ENCODE results near the gene PLXDC2. TPM values are rescaled to one million over a fixed set of nuclear protein-coding genes. Genes with fewer than 3 reads are reported as not detected.

PLXDC2 gene
- polyA plus RNA-seq, 2 of the 4 experiments (the other 2 are of a cell fraction): 0.08 to 0.09 TPM

- CTCF ChIA-PET: no interaction called here
- H3K4me2 ChIP-seq: no peak overlapping the region
- FAIRE-seq: no peak
- POLR2A ChIA-PET: no interaction called here
- no peaks in the 10 kb centered on the region for H3K9me3 ChIP-seq
- H3K4me1 ChIP-seq: no peaks in the 10 kb centered on the region
- H3K27ac ChIP-seq: no peak overlapping the region
- 5% methylated on average over 6 of the region's 6 CpGs for WGBS (ENCODE audit: missing lambda C conversion rate)
- no peak for ATAC-seq
- TF ChIP-seq MAZ (IDR thresholded peaks at IDR 0.05; ENCODE audit: borderline replicate concordance, low read depth, low read length) (no peak), ESRRA (IDR thresholded peaks at IDR 0.05; ENCODE audit: borderline replicate concordance, low read length) (no peak), HOXB13 (CRISPR knock-in tag; IDR thresholded peaks at IDR 0.05; ENCODE audit: low read depth) (no peak), NR3C1 (IDR thresholded peaks at IDR 0.05) (no peak), KDM1A (IDR thresholded peaks at IDR 0.05; ENCODE audit: low read depth) (no peak), NPAS2 (CRISPR knock-in tag; IDR thresholded peaks at IDR 0.05; ENCODE audit: borderline replicate concordance) (no peak), EP300 (IDR thresholded peaks at IDR 0.05) (no peak), POLR2AphosphoS2 (conservative IDR thresholded peaks at IDR 0.05; ENCODE audit: low read length) (no peak), GATA3 (IDR thresholded peaks at IDR 0.05; ENCODE audit: borderline replicate concordance) (no peak), CHD2 (IDR thresholded peaks at IDR 0.05; ENCODE audit: low read length, partially characterized antibody) (no peak), MYC (IDR thresholded peaks at IDR 0.05; ENCODE audit: borderline replicate concordance, low read length) (no peak), HOXA7 (CRISPR knock-in tag; IDR thresholded peaks at IDR 0.05) (no peak)
- TF ChIP-seq, protein P1, sequence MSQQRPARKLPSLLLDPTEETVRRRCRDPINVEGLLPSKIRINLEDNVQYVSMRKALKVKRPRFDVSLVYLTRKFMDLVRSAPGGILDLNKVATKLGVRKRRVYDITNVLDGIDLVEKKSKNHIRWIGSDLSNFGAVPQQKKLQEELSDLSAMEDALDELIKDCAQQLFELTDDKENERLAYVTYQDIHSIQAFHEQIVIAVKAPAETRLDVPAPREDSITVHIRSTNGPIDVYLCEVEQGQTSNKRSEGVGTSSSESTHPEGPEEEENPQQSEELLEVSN (IDR thresholded peaks at IDR 0.05; ENCODE audit: borderline replicate concordance, low read depth): no peak
- TF ChIP-seq, protein P2, sequence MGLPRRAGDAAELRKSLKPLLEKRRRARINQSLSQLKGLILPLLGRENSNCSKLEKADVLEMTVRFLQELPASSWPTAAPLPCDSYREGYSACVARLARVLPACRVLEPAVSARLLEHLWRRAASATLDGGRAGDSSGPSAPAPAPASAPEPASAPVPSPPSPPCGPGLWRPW (IDR thresholded peaks at IDR 0.05): no peak
- H3K4me3 ChIP-seq: no peak overlapping the region
- DNase-seq (ENCODE audit: low read depth in 1 of 2, low spot score in 1 of 2): no peak
Measured at GRCh38 chr10:19941206-19941880, 125.1 kb downstream of the PLXDC2 start.

GRCh38 chr10:19944911-19945663 is 128.9 kb downstream of the PLXDC2 start:
- no peak for FAIRE-seq
- CTCF ChIA-PET: no interaction called here

DNA sequence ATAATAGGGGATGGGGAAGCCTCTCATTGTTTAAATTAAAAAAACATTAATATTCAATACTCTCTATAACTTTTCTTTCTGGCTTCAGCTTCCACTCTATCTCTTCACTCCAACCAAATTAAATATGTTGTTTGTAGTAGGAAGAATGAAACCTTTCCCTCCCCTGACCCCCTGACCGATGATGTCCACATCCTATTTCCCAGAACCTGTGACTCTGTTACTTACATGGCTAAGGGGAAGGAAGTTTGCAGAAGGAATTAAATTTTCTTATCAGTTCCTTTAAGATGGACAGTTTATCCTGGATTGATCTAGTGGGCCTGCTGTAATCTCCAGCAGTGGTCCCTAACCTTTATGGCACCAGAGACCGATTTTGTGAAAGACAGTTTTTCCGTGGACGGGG is 130.0 kb downstream of the PLXDC2 start:
- Histone ChIP-seq H3K4me1 (no peaks in the 10 kb centered on the region), H3K9me3 (no peaks in the 10 kb centered on the region), H3K4me3 (no peak overlapping the region), H3K27ac (no peak overlapping the region), H3K4me2 (no peak overlapping the region)
- no peak for DNase-seq (ENCODE audit: low read depth in 1 of 2, low spot score in 1 of 2)
- FAIRE-seq: no peak
- 27% methylated on average over 4 of the region's 4 CpGs for WGBS (ENCODE audit: missing lambda C conversion rate)
- TF ChIP-seq EHF (CRISPR knock-in tag; IDR thresholded peaks at IDR 0.05): no peak
- TF ChIP-seq ZFP36 (IDR thresholded peaks at IDR 0.05; ENCODE audit: borderline replicate concordance, partially characterized antibody): no peak
- TF ChIP-seq FOXS1 (CRISPR knock-in tag; IDR thresholded peaks at IDR 0.05): no peak
- TF ChIP-seq EHMT2 (IDR thresholded peaks at IDR 0.05; ENCODE audit: low read depth): no peak
- no peak for TF ChIP-seq CHD4 (IDR thresholded peaks at IDR 0.05; ENCODE audit: borderline replicate concordance)
- CTCF ChIA-PET: no interaction called here
- POLR2A ChIA-PET: no interaction called here
- ATAC-seq: no peak

More at GRCh38 chr10:19944911-19945663, 128.9 kb downstream of the PLXDC2 start:
- no peak overlapping the region for H3K4me2 ChIP-seq
- no peak overlapping the region for H3K27ac ChIP-seq
- H3K4me3 ChIP-seq: no peak overlapping the region
- POLR2A ChIA-PET: no interaction called here
- 32% methylated on average over 6 of the region's 6 CpGs for WGBS (ENCODE audit: missing lambda C conversion rate)
- TF ChIP-seq, protein P3, sequence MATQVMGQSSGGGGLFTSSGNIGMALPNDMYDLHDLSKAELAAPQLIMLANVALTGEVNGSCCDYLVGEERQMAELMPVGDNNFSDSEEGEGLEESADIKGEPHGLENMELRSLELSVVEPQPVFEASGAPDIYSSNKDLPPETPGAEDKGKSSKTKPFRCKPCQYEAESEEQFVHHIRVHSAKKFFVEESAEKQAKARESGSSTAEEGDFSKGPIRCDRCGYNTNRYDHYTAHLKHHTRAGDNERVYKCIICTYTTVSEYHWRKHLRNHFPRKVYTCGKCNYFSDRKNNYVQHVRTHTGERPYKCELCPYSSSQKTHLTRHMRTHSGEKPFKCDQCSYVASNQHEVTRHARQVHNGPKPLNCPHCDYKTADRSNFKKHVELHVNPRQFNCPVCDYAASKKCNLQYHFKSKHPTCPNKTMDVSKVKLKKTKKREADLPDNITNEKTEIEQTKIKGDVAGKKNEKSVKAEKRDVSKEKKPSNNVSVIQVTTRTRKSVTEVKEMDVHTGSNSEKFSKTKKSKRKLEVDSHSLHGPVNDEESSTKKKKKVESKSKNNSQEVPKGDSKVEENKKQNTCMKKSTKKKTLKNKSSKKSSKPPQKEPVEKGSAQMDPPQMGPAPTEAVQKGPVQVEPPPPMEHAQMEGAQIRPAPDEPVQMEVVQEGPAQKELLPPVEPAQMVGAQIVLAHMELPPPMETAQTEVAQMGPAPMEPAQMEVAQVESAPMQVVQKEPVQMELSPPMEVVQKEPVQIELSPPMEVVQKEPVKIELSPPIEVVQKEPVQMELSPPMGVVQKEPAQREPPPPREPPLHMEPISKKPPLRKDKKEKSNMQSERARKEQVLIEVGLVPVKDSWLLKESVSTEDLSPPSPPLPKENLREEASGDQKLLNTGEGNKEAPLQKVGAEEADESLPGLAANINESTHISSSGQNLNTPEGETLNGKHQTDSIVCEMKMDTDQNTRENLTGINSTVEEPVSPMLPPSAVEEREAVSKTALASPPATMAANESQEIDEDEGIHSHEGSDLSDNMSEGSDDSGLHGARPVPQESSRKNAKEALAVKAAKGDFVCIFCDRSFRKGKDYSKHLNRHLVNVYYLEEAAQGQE (IDR thresholded peaks at IDR 0.05): no peak
- no peaks in the 10 kb centered on the region for H3K4me1 ChIP-seq
- DNase-seq (ENCODE audit: low read depth in 1 of 2, low spot score in 1 of 2) (no peak), ATAC-seq (no peak)
- H3K9me3 ChIP-seq: no peaks in the 10 kb centered on the region

Data from A549 (cell line).